GM23248 (cell line): ENCODE measurements around the gene FCN1.

Experiments
- EZH2 ChIP-seq: fragments of 200-600 bp; sonication (generic); IDR thresholded peaks from 2 replicates; pipeline ENCODE4 v1.6.1; 2018; ENCODE audit warnings: antibody characterized with exemption, mild to moderate bottlenecking; ENCODE audit not compliant: insufficient read depth, poor library complexity, severe bottlenecking
- EZH2phosphoT487 ChIP-seq: fragments of 200-600 bp; sonication (generic); IDR thresholded peaks from 2 replicates; pipeline ENCODE4 v1.6.1; 2018; ENCODE audit warnings: antibody characterized with exemption, moderate library complexity, mild to moderate bottlenecking, low read depth; ENCODE audit not compliant: insufficient read depth

DNA sequence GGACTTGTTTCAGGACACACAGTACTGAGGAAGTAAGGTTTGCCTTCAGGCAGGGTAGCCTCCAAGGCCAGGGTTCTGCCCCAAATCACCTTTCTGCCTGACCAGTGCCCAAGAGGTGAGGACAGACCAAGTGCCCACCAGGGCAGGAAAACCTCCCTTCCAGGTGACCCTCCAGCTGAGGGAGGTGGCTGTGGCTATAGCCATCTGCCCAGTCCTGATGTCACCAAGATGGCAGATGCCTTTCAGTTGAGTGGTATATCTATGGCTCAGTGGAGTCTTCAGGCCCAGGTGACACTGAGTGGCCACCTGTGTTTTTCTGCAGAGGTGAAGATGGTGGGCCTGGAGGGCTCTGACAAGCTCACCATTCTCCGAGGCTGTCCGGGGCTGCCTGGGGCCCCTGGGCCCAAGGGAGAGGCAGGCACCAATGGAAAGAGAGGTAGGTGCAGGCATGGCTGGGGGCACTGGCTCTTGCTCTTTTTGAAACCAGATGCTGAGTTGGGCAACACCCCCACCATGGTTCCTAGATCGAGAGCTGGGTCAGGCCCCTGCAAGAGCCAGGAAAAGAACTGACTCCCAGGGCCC is 35.4 kb downstream of the FCN1 start:
- TF ChIP-seq EZH2 (no peak), EZH2phosphoT487 (no peak)
